Measurements from ENCODE around the gene USP22.

DNA sequence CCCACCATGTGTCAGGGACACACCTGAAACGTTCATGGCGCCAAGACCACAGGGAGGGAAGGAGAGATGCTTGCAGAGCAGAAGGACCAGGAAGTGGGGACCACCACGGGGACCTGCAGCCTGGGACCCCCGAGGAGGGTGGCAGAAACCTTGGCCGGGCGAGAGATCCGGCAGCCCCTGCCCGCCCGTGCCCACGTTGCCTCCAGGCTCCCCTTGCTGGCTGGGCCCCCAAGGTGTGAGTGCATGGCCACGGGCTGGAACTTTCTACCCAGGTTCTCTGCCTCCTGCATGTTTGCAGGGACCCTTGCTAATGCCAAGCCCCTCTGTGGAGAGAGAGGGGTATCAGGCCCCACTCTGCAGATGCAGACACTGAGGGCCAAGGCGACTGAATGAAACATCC is 50.4 kb downstream of the USP22 start:
- no peak for TF ChIP-seq RAD21 (IDR thresholded peaks at IDR 0.05; ENCODE audit: low read depth)
- TF ChIP-seq, protein P1, sequence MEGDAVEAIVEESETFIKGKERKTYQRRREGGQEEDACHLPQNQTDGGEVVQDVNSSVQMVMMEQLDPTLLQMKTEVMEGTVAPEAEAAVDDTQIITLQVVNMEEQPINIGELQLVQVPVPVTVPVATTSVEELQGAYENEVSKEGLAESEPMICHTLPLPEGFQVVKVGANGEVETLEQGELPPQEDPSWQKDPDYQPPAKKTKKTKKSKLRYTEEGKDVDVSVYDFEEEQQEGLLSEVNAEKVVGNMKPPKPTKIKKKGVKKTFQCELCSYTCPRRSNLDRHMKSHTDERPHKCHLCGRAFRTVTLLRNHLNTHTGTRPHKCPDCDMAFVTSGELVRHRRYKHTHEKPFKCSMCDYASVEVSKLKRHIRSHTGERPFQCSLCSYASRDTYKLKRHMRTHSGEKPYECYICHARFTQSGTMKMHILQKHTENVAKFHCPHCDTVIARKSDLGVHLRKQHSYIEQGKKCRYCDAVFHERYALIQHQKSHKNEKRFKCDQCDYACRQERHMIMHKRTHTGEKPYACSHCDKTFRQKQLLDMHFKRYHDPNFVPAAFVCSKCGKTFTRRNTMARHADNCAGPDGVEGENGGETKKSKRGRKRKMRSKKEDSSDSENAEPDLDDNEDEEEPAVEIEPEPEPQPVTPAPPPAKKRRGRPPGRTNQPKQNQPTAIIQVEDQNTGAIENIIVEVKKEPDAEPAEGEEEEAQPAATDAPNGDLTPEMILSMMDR (IDR thresholded peaks at IDR 0.05 in 2 of 3, conservative IDR thresholded peaks at IDR 0.05 in 1 of 3; ENCODE audit: borderline replicate concordance in 1 of 3, insufficient read depth in 1 of 3, low read depth in 2 of 3, low read length in 2 of 3), result no peak
- no peak for TF ChIP-seq POLR2A (IDR thresholded peaks at IDR 0.05; ENCODE audit: borderline replicate concordance, extremely low read depth, insufficient read depth, insufficient read length)
- TF ChIP-seq EZH2 (IDR thresholded peaks at IDR 0.05), result no peak
- TF ChIP-seq EZH2phosphoT487 (IDR thresholded peaks at IDR 0.05; ENCODE audit: borderline replicate concordance), result no peak
- TF ChIP-seq ZFX (IDR thresholded peaks at IDR 0.05), result no peak
- no peak for TF ChIP-seq YY1 (IDR thresholded peaks at IDR 0.05; ENCODE audit: extremely low read depth, insufficient replicate concordance, low read depth, low read length)
- TF ChIP-seq, protein P2, sequence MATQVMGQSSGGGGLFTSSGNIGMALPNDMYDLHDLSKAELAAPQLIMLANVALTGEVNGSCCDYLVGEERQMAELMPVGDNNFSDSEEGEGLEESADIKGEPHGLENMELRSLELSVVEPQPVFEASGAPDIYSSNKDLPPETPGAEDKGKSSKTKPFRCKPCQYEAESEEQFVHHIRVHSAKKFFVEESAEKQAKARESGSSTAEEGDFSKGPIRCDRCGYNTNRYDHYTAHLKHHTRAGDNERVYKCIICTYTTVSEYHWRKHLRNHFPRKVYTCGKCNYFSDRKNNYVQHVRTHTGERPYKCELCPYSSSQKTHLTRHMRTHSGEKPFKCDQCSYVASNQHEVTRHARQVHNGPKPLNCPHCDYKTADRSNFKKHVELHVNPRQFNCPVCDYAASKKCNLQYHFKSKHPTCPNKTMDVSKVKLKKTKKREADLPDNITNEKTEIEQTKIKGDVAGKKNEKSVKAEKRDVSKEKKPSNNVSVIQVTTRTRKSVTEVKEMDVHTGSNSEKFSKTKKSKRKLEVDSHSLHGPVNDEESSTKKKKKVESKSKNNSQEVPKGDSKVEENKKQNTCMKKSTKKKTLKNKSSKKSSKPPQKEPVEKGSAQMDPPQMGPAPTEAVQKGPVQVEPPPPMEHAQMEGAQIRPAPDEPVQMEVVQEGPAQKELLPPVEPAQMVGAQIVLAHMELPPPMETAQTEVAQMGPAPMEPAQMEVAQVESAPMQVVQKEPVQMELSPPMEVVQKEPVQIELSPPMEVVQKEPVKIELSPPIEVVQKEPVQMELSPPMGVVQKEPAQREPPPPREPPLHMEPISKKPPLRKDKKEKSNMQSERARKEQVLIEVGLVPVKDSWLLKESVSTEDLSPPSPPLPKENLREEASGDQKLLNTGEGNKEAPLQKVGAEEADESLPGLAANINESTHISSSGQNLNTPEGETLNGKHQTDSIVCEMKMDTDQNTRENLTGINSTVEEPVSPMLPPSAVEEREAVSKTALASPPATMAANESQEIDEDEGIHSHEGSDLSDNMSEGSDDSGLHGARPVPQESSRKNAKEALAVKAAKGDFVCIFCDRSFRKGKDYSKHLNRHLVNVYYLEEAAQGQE (IDR thresholded peaks at IDR 0.05; ENCODE audit: low read depth), result no peak
- no peak for TF ChIP-seq SP1 (IDR thresholded peaks at IDR 0.05; ENCODE audit: low read depth)
